ENCODE measurements around the gene IL4I1.

Gene IL4I1

GRCh38 chr19:49850487-49851342 lies 46.0 kb downstream of the IL4I1 start, which contains the start of gene PTOV1:
Gene PTOV1 (plus strand): TSS chr19:49851159.
- TF ChIP-seq CTCF (conservative IDR thresholded peaks at IDR 0.05; ENCODE audit: low read depth, low read length) = no peak
- Histone ChIP-seq H3K4me2 (peak within 1 kb of the TSS; percentile 58; the same call in 1 of the 2 replicates), H3K36me3 (ENCODE audit: insufficient read depth) (no peaks in the 10 kb centered on the region), H2AFZ (ENCODE audit: low read depth) (peak within 1 kb of the TSS; percentile 92), H3K4me1 (ENCODE audit: low read depth, poor library complexity, severe bottlenecking) (peaks cover 53% of the 10 kb centered on the region), H3K9ac (peak within 1 kb of the TSS; percentile 94), H3K27me3 (ENCODE audit: insufficient read depth, low read depth) (no peaks in the 10 kb centered on the region), H4K20me1 (ENCODE audit: insufficient read depth) (no peaks in the 10 kb centered on the region), H3K4me3 (IDR thresholded peaks at IDR 0.05; ENCODE audit: insufficient read depth, low read depth, low read length) (no peak within 1 kb of the TSS), H3K27ac (peak within 1 kb of the TSS; percentile 87), H3K79me2 (ENCODE audit: insufficient read depth, low read depth) (peaks cover 35% of the 10 kb centered on the region)

GRCh38 chr19:49850221-49850486 lies 46.5 kb downstream of the IL4I1 start:
- Histone ChIP-seq H3K27me3 (ENCODE audit: insufficient read depth, low read depth) (no peaks in the 10 kb centered on the region), H3K36me3 (ENCODE audit: insufficient read depth) (no peaks in the 10 kb centered on the region), H4K20me1 (ENCODE audit: insufficient read depth) (no peaks in the 10 kb centered on the region), H3K79me2 (ENCODE audit: insufficient read depth, low read depth) (peaks cover 35% of the 10 kb centered on the region), H3K27ac (no peak overlapping the region), H3K4me2 (peak overlapping the region; percentile 58; the same call in 1 of the 2 replicates), H3K9ac (peak overlapping the region; percentile 94; the same call in 1 of the 2 replicates), H3K4me3 (IDR thresholded peaks at IDR 0.05; ENCODE audit: insufficient read depth, low read depth, low read length) (no peak overlapping the region), H3K4me1 (ENCODE audit: low read depth, poor library complexity, severe bottlenecking) (peaks cover 59% of the 10 kb centered on the region), H2AFZ (ENCODE audit: low read depth) (peak overlapping the region; percentile 92; the same call in 1 of the 2 replicates)
- no peak for TF ChIP-seq CTCF (conservative IDR thresholded peaks at IDR 0.05; ENCODE audit: low read depth, low read length)

GRCh38 chr19:49849433-49850220 lies 47.1 kb downstream of the IL4I1 start:
- Histone ChIP-seq H3K9ac (no peak overlapping the region), H3K27ac (no peak overlapping the region), H3K27me3 (ENCODE audit: insufficient read depth, low read depth) (no peaks in the 10 kb centered on the region), H3K4me3 (IDR thresholded peaks at IDR 0.05; ENCODE audit: insufficient read depth, low read depth, low read length) (no peak overlapping the region), H2AFZ (ENCODE audit: low read depth) (no peak overlapping the region), H3K36me3 (ENCODE audit: insufficient read depth) (no peaks in the 10 kb centered on the region), H3K4me1 (ENCODE audit: low read depth, poor library complexity, severe bottlenecking) (peaks cover 64% of the 10 kb centered on the region), H4K20me1 (ENCODE audit: insufficient read depth) (no peaks in the 10 kb centered on the region), H3K4me2 (peak overlapping the region; percentile 58; the same call in 1 of the 2 replicates), H3K79me2 (ENCODE audit: insufficient read depth, low read depth) (peaks cover 35% of the 10 kb centered on the region)
- TF ChIP-seq CTCF (conservative IDR thresholded peaks at IDR 0.05; ENCODE audit: low read depth, low read length) = no peak

- Histone ChIP-seq H3K4me3 (IDR thresholded peaks at IDR 0.05; ENCODE audit: insufficient read depth, low read depth, low read length) (no peak overlapping the region), H3K27ac (peak overlapping the region; percentile 2; the same call in 1 of the 2 replicates), H3K27me3 (ENCODE audit: insufficient read depth, low read depth) (no peaks in the 10 kb centered on the region), H4K20me1 (ENCODE audit: insufficient read depth) (no peaks in the 10 kb centered on the region), H3K4me1 (ENCODE audit: low read depth, poor library complexity, severe bottlenecking) (peaks cover 71% of the 10 kb centered on the region), H2AFZ (ENCODE audit: low read depth) (no peak overlapping the region), H3K4me2 (peak overlapping the region; percentile 32; the same call in 1 of the 2 replicates), H3K79me2 (ENCODE audit: insufficient read depth, low read depth) (peaks cover 28% of the 10 kb centered on the region), H3K9ac (no peak overlapping the region), H3K36me3 (ENCODE audit: insufficient read depth) (no peaks in the 10 kb centered on the region)
- no peak for TF ChIP-seq CTCF (conservative IDR thresholded peaks at IDR 0.05; ENCODE audit: low read depth, low read length)
Observed at GRCh38 chr19:49848938-49849337, 47.7 kb downstream of the IL4I1 start.

Data from KMS-11 (cell line).